GM10266 (cell line): Measurements from ENCODE around the gene PLSCR5.

Source experiments
- DNase-seq: peaks from one replicate; pipeline ENCODE4 v3.0.0; 2012; ENCODE audit errors: extremely low spot score
- TF ChIP-seq, protein P1 (sequence below): IDR thresholded peaks from 2 replicates; pipeline ENCODE4 v1.5.1; 2012; ENCODE audit warnings: mild to moderate bottlenecking, low read depth; ENCODE audit not compliant: control insufficient read depth, insufficient read depth; ENCODE audit errors: missing control alignments

Gene PLSCR5

DNA sequence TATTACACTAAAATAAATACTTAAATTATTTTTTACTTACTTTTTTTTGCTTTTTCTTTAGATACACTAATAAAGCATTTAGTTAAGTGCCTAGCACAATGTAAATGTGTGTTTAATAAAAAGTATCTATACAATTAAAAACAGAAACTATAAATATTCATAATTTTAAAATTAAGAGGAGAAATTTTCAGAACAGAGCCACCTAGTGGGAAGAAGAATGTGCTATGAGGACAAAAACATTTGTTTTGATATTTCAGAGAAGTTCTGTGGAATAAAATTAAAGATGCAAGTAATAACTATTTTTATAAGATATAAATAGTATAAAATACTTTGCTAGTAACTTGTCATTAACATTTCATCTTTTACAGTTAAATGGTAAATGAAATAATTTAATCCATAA is 33.6 kb upstream of the PLSCR5 start:
- DNase-seq: no peak
- TF ChIP-seq, protein P1, sequence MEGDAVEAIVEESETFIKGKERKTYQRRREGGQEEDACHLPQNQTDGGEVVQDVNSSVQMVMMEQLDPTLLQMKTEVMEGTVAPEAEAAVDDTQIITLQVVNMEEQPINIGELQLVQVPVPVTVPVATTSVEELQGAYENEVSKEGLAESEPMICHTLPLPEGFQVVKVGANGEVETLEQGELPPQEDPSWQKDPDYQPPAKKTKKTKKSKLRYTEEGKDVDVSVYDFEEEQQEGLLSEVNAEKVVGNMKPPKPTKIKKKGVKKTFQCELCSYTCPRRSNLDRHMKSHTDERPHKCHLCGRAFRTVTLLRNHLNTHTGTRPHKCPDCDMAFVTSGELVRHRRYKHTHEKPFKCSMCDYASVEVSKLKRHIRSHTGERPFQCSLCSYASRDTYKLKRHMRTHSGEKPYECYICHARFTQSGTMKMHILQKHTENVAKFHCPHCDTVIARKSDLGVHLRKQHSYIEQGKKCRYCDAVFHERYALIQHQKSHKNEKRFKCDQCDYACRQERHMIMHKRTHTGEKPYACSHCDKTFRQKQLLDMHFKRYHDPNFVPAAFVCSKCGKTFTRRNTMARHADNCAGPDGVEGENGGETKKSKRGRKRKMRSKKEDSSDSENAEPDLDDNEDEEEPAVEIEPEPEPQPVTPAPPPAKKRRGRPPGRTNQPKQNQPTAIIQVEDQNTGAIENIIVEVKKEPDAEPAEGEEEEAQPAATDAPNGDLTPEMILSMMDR: peak; percentile 12

DNA sequence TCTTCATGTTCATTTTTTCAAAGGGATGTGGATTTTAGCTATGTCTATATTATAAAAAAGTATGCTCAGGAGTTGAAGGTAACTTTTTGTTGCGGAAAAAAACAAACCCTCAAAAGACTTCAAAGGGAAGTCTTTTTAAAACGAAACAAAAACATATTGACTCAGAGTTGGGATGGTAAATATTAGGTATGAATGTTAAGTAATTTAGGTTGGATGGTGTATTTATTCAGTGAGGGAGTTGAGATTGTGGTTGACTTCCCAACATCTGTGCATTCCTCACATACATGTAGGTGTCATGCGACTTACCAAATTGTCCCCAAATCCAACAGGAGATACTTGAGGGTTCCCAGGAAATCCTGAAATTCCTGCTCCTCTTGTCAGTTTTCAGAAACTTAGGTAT is 32.7 kb upstream of the PLSCR5 start:
- DNase-seq: no peak
- TF ChIP-seq, protein P1: no peak

DNA sequence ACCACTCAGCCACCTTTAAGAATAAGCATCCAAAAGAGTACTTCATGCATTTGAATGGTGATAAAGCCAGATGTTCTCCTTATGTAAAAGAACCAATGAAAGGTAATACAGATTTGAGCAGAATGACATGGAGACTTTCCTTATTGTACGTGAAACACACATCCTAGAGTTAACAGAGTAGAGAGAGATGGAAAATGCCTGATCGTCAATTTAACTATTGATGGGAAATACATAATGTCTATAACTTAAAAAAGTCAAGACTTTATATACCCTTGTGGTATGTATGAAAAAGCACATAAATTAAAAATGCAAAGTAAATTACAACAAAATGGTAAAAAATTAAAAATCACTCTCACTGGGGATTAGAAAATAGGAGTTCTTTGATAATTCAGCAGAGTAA is 31.7 kb upstream of the PLSCR5 start:
- TF ChIP-seq, protein P1: no peak
- DNase-seq: no peak

DNA sequence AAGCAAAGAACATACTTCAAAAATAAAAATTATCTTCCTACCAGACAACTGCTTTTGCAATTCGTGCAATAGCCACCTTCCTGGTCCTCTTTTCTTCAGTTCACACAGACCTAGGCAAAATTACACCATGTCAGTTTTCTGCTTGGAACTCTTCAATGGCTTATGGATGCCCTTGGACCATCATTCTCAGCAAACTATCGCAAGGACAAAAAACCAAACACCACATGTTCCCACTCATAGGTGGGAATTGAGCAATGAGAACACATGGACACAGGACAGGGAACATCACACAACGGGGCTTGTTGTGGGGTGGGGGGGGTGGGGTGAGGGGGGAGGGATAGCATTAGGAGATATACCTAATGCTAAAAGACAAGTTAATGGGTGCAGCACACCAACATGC is 29.2 kb upstream of the PLSCR5 start:
- TF ChIP-seq, protein P1: no peak
- DNase-seq: no peak

DNA sequence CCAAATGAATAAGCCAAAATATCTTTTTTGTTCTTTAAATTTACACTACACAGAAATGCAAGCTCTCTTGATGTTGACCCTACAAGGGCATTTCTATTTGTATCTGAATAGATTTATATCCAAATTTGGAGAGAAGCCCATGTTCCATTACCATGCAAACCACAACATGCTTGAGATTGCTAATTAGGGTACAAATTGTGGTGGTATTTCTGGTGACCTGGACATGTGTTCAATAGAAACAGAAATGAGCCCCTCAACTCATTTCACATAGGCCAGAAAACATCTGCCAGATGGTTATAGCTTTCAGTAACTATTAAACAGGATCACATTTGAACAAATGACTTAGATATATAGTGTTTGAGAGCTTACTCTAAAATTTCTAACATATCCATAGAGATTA is 23.5 kb upstream of the PLSCR5 start:
- DNase-seq: no peak
- TF ChIP-seq, protein P1: no peak

DNA sequence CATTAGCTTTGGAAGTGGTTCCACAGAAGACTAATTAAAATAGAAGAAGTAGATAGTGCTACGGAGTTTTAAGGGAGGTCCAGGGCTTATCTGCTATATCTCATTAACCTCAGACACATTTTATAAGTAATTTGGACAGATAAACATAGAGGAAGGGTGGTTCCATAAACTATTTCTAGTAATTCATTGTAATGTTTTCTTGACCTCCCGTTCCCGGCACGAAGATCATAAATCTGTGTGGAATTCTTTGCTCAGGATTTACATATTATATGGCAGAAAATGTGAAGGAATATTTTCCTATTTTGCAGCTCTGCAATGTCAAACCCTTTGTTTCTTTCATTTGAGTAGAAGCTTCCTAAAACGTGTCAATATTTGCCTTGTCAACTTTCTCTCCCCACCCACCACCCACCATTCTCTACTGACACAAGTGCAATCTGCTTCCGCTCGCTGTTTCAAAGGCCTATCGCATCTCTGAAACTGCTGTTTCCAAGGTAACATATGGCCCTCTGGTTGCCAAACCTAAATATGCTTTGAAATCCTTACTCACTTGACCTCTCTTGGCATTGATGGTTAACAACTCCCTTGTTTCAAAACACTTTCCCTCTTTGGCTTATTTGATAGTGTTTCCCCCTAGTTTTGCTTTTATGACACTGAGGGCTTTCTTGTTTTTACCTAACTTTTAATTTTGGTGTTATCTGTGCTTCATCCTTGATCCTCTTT is 21.4 kb upstream of the PLSCR5 start:
- TF ChIP-seq, protein P1: no peak
- DNase-seq: no peak

DNA sequence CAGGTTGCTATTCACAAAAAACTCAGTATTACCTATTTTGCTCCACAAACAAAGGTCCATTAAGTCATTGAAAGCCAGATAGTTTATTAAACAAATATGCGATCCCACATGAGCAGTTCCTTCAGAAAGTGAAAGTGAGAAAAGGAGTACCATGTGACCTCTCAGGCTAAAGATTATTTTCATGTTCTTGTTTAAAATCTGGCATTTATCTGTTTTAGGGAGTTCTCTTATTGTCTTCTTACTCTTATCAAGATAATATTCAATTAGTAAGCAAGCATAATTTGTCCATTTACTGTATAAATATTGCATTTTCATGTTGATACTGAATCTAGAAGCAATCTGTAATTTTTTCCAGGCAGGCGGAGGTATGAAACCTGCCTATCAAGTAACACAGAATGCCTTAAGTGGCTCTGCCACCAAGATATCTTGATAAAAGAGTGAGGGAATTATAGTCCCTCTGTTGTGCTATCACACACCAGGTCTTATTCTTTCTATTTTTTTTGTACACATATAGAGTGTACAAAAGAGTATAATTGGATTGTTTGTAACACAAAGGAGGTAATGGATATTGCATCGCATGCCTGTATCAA is 20.1 kb upstream of the PLSCR5 start:
- peak; percentile 4 for DNase-seq
- TF ChIP-seq, protein P1: no peak
